ENCODE measurements around the gene LRRC8E.
"Not testable (repeated sequence)": the region's sequence is repeated elsewhere in the genome, so short reads cannot be mapped to it uniquely, and the experiment has no call there.

Gene LRRC8E

DNA sequence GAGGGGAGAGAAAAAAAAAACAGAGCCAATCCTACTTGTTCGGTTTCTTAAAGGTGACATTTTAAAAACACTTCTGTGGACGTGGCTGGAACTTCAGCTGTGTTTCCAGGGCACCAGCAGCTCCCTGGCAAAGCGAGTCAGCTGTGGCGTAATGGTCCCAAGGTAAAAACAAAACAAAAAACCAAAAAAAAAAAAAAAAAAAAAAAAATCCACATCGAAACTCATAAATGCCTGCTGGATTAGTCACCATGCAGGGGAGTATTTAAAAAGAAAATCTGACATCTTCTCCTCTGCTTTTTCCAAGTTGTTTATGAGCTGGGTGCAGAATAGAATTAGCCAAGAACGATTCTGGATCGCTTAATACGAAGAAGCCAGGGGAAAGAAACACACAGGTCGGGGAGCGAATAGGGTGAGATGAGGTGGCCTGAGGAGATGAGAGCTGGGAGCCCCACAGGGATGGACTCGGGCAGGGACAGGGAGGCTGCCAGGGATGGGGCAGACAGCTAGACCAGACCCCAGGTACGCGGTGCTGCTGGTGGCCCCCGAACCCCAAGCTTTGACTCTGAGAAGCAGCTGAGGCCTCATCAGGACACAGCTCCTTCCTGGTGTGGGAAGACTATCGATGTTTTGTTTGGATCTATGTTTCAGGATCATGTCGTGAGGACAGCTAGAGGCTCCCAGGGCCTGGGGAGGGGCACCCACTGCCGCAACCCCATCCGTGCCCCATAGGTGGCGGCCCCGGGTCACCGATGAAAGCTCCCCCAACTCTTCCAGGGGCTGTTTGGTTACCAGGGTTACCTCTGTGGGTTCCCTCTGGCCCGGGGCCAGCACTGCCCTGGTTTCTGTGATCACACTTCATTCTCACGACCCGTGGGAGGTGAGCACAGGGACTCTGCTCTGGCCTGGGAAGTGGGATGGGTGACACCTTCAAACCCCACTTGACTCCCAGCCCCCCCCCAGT is 40.7 kb downstream of the LRRC8E start:
- H3K4me3 ChIP-seq (replicated peaks; ENCODE audit: low read depth, low read length) = no peak overlapping the region
- TF ChIP-seq, protein P1, sequence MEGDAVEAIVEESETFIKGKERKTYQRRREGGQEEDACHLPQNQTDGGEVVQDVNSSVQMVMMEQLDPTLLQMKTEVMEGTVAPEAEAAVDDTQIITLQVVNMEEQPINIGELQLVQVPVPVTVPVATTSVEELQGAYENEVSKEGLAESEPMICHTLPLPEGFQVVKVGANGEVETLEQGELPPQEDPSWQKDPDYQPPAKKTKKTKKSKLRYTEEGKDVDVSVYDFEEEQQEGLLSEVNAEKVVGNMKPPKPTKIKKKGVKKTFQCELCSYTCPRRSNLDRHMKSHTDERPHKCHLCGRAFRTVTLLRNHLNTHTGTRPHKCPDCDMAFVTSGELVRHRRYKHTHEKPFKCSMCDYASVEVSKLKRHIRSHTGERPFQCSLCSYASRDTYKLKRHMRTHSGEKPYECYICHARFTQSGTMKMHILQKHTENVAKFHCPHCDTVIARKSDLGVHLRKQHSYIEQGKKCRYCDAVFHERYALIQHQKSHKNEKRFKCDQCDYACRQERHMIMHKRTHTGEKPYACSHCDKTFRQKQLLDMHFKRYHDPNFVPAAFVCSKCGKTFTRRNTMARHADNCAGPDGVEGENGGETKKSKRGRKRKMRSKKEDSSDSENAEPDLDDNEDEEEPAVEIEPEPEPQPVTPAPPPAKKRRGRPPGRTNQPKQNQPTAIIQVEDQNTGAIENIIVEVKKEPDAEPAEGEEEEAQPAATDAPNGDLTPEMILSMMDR (IDR thresholded peaks at IDR 0.05; ENCODE audit: low read depth, low read length, missing control alignments) = peak; percentile 58
- DNase-seq (ENCODE audit: extremely low read depth, low read depth) = peak; percentile 63

DNA sequence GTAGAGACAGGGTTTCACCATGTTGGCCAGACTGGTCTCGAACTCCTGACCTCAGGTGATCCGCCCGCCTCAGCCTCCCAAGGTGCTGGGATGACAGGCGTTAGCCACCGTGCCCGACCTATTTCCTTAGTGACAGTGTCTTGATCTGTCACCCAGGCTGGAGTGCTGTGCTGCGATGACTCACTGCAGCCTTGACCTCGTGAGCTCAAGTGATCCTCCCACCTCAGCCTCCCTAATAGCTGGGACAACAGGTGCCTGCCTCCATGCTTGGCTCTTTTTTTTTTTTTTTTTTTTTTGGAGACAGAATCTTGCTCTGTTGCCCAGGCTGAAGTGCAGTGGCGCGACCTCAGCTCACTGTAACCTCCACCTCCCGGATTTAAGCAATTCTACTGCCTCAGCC is 41.7 kb downstream of the LRRC8E start:
- H3K4me3 ChIP-seq (replicated peaks; ENCODE audit: low read depth, low read length); DNase-seq (ENCODE audit: extremely low read depth, low read depth): not testable (repeated sequence)

DNA sequence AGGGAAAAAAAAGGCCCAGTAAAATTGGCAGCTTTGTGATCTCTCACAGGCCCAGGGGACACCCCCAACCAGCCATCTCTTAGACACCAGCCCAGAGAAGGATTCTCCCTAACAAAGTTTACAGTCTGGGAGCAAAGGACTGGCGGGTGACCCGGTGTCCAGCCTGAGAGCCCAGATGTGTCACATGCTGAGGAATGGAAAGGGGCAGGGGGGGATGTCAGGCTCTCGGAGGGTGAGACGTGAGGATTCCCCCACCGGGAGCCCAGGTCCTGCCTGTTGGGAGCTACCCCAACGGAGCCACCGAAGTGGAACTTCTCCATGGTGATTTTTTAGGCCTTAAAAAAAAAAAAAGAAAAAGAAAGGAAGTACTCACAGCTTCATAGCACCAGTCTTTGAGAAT is 42.5 kb downstream of the LRRC8E start:
- H3K4me3 ChIP-seq (replicated peaks; ENCODE audit: low read depth, low read length) = no peak overlapping the region
- no peak for DNase-seq (ENCODE audit: extremely low read depth, low read depth)
- TF ChIP-seq, protein P1 (IDR thresholded peaks at IDR 0.05; ENCODE audit: low read depth, low read length, missing control alignments) = no peak

DNA sequence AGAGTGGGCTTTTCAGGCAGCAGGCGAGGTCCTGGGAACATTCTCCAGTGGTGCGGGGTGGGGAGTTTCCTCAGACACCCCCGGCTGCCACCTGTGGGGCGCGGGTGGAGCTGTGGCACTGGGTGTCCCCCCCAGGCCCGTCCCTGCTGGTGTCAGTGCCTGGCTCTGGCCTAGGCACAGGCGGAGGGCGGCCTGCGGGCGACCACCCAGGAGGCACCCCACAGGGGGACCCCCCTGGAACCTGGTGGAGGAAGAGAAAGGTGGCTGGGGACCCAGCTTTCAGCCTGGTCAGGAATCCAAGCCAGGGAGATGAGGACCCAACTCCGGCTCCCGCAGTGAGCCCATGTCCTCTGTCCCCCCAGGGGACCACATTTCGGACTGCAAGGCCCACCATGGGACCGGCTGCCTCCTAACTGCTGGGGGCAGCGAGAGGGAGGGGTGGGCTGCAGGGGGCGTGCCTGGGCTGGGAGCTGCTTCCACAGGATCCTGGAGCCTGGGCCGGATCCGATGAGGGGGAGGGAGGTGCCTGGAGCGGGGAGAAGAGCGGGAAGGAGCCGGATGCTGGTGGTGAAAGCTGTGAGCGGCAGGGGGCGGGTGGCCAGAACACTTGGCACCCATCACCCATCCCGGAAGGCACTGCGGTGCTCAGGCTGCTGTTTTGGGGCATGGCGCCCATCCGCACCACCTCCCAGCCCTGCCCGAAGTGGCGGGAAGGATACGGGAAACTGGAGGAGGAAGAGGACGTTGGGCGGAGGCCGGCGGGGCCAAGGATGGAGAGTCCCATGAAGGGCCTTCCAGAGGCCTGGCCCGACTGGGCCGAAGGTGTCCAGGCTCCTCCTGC is 43.1 kb downstream of the LRRC8E start:
- TF ChIP-seq, protein P1 (IDR thresholded peaks at IDR 0.05; ENCODE audit: low read depth, low read length, missing control alignments) = no peak
- DNase-seq (ENCODE audit: extremely low read depth, low read depth) = no peak

DNA sequence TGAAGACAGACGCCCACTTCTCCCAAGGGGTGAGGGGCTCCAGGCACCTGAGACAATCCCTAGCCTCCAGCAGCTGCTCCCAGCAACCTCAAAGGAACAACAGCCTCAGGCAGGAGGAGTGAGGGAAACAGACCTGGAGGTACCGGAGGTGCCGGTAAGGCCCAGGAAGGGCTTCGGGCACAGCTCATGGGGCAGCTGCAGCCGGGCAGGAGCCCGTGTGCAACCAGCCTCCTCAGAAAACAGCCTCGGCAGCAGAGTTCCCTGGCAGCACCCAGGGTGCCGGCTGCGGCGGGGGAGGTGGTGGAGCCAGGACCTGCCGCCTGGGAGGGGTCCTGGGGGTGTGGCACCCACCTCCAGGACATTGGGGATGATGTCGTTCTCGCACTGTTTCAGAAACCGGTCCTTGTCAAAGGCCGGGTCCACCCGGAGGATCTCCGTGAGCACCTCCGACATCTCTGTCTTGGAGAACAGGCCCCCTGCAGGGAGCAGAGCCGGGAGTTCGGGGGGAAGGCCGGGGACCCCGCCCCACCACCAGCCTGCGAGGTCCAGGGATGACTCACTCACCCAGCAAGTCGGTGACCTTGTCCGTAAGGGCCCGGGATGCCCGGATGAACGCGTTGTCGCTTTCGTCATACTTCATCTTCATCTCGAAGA is 44.1 kb downstream of the LRRC8E start:
- no peak overlapping the region for H3K4me3 ChIP-seq (replicated peaks; ENCODE audit: low read depth, low read length)
- TF ChIP-seq, protein P1 (IDR thresholded peaks at IDR 0.05; ENCODE audit: low read depth, low read length, missing control alignments) = no peak
- DNase-seq (ENCODE audit: extremely low read depth, low read depth) = no peak

More for the DNA sequence above, 43.1 kb downstream of the LRRC8E start:
- H3K4me3 ChIP-seq (replicated peaks; ENCODE audit: low read depth, low read length) = no peak overlapping the region

DNA sequence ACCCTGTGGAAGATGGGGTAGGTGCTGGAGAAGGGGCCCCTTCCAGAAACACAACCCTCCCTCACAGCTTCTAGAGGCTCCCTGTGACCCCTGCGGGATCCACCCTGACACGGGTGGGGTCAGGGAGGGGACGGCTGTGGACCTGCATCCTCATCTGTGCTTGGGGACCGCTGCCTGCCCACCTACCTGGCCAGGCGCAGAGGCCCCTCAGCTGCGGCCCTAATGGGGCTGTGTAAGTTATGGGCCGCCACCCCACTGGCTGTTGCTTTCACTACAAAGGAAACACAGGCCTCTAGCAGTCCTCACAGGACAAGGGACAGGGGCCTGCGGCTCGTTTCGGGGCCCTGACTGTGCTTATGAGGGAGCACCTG is 44.6 kb downstream of the LRRC8E start:
- DNase-seq (ENCODE audit: extremely low read depth, low read depth) = no peak
- TF ChIP-seq, protein P1 (IDR thresholded peaks at IDR 0.05; ENCODE audit: low read depth, low read length, missing control alignments) = no peak
- no peak overlapping the region for H3K4me3 ChIP-seq (replicated peaks; ENCODE audit: low read depth, low read length)
